HL-60 (cell line): ENCODE results near the gene KBTBD4.

Experiments
- GABPA ChIP-seq: IDR thresholded peaks from 2 replicates; pipeline ENCODE4 v1.6.1; 2012; ENCODE audit warnings: low read depth
- POLR2AphosphoS5 ChIP-seq: IDR thresholded peaks from 2 replicates; pipeline ENCODE4 v1.6.1; 2012; ENCODE audit warnings: low read depth
- TF ChIP-seq, protein P1 (sequence below): IDR thresholded peaks from one replicate; pipeline ENCODE4 v1.5.1; 2011; ENCODE audit warnings: low read length, control low read depth, inconsistent platforms; ENCODE audit not compliant: insufficient read depth
- TF ChIP-seq, protein P2 (sequence below): IDR thresholded peaks from 2 replicates; pipeline ENCODE4 v1.6.1; 2012; ENCODE audit warnings: low read depth; ENCODE audit not compliant: insufficient replicate concordance

DNA sequence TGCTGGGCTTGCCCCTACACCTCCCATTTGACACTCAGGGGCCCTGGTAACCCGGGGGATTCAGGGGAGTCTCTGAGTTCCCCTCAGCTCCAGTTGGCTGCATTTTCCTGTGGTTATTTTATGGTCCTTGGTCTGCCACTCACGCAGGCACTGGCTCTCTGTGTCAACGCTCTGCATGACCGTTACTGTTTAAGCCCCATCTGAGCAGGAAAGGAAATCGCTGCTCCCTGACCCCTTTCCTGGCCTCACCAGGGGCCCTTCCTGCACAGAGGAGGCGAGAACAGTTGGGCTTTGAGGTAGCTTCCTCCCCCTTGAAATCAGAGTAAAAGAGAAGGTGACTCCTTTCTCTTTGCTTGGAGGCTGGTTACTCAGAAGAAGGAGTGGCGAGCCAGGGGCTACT, 13.0 kb upstream of the KBTBD4 start:
- TF ChIP-seq, protein P1, sequence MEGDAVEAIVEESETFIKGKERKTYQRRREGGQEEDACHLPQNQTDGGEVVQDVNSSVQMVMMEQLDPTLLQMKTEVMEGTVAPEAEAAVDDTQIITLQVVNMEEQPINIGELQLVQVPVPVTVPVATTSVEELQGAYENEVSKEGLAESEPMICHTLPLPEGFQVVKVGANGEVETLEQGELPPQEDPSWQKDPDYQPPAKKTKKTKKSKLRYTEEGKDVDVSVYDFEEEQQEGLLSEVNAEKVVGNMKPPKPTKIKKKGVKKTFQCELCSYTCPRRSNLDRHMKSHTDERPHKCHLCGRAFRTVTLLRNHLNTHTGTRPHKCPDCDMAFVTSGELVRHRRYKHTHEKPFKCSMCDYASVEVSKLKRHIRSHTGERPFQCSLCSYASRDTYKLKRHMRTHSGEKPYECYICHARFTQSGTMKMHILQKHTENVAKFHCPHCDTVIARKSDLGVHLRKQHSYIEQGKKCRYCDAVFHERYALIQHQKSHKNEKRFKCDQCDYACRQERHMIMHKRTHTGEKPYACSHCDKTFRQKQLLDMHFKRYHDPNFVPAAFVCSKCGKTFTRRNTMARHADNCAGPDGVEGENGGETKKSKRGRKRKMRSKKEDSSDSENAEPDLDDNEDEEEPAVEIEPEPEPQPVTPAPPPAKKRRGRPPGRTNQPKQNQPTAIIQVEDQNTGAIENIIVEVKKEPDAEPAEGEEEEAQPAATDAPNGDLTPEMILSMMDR, result no peak
- TF ChIP-seq, protein P2, sequence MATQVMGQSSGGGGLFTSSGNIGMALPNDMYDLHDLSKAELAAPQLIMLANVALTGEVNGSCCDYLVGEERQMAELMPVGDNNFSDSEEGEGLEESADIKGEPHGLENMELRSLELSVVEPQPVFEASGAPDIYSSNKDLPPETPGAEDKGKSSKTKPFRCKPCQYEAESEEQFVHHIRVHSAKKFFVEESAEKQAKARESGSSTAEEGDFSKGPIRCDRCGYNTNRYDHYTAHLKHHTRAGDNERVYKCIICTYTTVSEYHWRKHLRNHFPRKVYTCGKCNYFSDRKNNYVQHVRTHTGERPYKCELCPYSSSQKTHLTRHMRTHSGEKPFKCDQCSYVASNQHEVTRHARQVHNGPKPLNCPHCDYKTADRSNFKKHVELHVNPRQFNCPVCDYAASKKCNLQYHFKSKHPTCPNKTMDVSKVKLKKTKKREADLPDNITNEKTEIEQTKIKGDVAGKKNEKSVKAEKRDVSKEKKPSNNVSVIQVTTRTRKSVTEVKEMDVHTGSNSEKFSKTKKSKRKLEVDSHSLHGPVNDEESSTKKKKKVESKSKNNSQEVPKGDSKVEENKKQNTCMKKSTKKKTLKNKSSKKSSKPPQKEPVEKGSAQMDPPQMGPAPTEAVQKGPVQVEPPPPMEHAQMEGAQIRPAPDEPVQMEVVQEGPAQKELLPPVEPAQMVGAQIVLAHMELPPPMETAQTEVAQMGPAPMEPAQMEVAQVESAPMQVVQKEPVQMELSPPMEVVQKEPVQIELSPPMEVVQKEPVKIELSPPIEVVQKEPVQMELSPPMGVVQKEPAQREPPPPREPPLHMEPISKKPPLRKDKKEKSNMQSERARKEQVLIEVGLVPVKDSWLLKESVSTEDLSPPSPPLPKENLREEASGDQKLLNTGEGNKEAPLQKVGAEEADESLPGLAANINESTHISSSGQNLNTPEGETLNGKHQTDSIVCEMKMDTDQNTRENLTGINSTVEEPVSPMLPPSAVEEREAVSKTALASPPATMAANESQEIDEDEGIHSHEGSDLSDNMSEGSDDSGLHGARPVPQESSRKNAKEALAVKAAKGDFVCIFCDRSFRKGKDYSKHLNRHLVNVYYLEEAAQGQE, result no peak
- TF ChIP-seq POLR2AphosphoS5, result no peak
- no peak for TF ChIP-seq GABPA
